ENCODE measurements around the gene ATP4B.

ATP4B gene

GRCh38 chr13:113655346-113656002 lies 2.5 kb downstream of the ATP4B start:
- no peak for DNase-seq
- Mint-ChIP-seq H3K36me3 (ENCODE audit: low read depth) (no peaks in the 10 kb centered on the region), H3K9me3 (no peaks in the 10 kb centered on the region), H3K27me3 (ENCODE audit: low read depth, poor library complexity) (peaks cover 7% of the 10 kb centered on the region), H3K4me1 (peaks cover 27% of the 10 kb centered on the region), H3K4me3 (peak overlapping the region; percentile 17), H3K27ac (peak overlapping the region; percentile 93)
- no peak for TF ChIP-seq CTCF (IDR thresholded peaks at IDR 0.05)

GRCh38 chr13:113654591-113655345 lies 3.2 kb downstream of the ATP4B start:
- peaks cover under 1% of the 10 kb centered on the region for H3K36me3 Mint-ChIP-seq (ENCODE audit: low read depth)
- no peak for TF ChIP-seq CTCF (IDR thresholded peaks at IDR 0.05)
- peaks cover 31% of the 10 kb centered on the region for H3K4me1 Mint-ChIP-seq
- no peaks in the 10 kb centered on the region for H3K9me3 Mint-ChIP-seq
- DNase-seq: no peak
- H3K27ac Mint-ChIP-seq: no peak overlapping the region
- peaks cover 7% of the 10 kb centered on the region for H3K27me3 Mint-ChIP-seq (ENCODE audit: low read depth, poor library complexity)
- no peak overlapping the region for H3K4me3 Mint-ChIP-seq

GRCh38 chr13:113654175-113654560 lies 3.8 kb downstream of the ATP4B start:
- no peak for TF ChIP-seq CTCF (IDR thresholded peaks at IDR 0.05)
- DNase-seq: no peak
- Mint-ChIP-seq H3K36me3 (ENCODE audit: low read depth) (peaks cover 6% of the 10 kb centered on the region), H3K9me3 (no peaks in the 10 kb centered on the region), H3K27ac (peak overlapping the region; percentile 90), H3K27me3 (ENCODE audit: low read depth, poor library complexity) (peaks cover 10% of the 10 kb centered on the region), H3K4me1 (peaks cover 31% of the 10 kb centered on the region), H3K4me3 (no peak overlapping the region)

- H3K36me3 Mint-ChIP-seq (ENCODE audit: low read depth): peaks cover 13% of the 10 kb centered on the region
- H3K27ac Mint-ChIP-seq: no peak overlapping the region
- no peak for DNase-seq
- peaks cover 31% of the 10 kb centered on the region for H3K4me1 Mint-ChIP-seq
- no peak overlapping the region for H3K4me3 Mint-ChIP-seq
- H3K27me3 Mint-ChIP-seq (ENCODE audit: low read depth, poor library complexity): peaks cover 10% of the 10 kb centered on the region
- no peaks in the 10 kb centered on the region for H3K9me3 Mint-ChIP-seq
- no peak for TF ChIP-seq CTCF (IDR thresholded peaks at IDR 0.05)
Measured at GRCh38 chr13:113653264-113654174, 4.5 kb downstream of the ATP4B start.

- H3K36me3 Mint-ChIP-seq (ENCODE audit: low read depth): peaks cover 22% of the 10 kb centered on the region
- peaks cover 31% of the 10 kb centered on the region for H3K4me1 Mint-ChIP-seq
- peaks cover 10% of the 10 kb centered on the region for H3K27me3 Mint-ChIP-seq (ENCODE audit: low read depth, poor library complexity)
- DNase-seq: no peak
- H3K9me3 Mint-ChIP-seq: no peaks in the 10 kb centered on the region
- no peak overlapping the region for H3K4me3 Mint-ChIP-seq
- TF ChIP-seq CTCF (IDR thresholded peaks at IDR 0.05): no peak
- H3K27ac Mint-ChIP-seq: no peak overlapping the region
Measured at GRCh38 chr13:113652404-113653263, 5.4 kb downstream of the ATP4B start.

All from nephron progenitor cell (in vitro differentiated cells).